ENCODE results near the gene CCDC138. TPM values are rescaled to one million over a fixed set of nuclear protein-coding genes. Genes with fewer than 3 reads are reported as not detected.

The CCDC138 gene
- total RNA-seq, 1 experiment from 2014 or later = 10.6 TPM

- ChIA-PET POLR2A (ENCODE audit: unreplicated experiment) (no interaction called here), CTCF (no interaction called here)
- no peak overlapping the region for H3K4me2 ChIP-seq (ENCODE audit: low read length)
- no peak overlapping the region for H3K4me3 ChIP-seq (ENCODE audit: low read length)
- no peaks in the 10 kb centered on the region for H3K9me2 ChIP-seq (replicated peaks; ENCODE audit: low read length)
- H4K20me1 ChIP-seq (ENCODE audit: low read length) = no peaks in the 10 kb centered on the region
- peaks cover 25% of the 10 kb centered on the region for H3K79me2 ChIP-seq (ENCODE audit: low read length)
- no peak for DNase-seq
- H3K9me3 ChIP-seq (ENCODE audit: low read length) = no peaks in the 10 kb centered on the region
- no TSS peak for BruUV-seq (replicated peaks)
- H3K4me1 ChIP-seq (ENCODE audit: insufficient read depth, low read length) = no peaks in the 10 kb centered on the region
- H2AFZ ChIP-seq (ENCODE audit: low read length) = no peak overlapping the region
- intact Hi-C loops (cut with micrococcal nuclease) = no loop called here
- no peak for TF ChIP-seq EZH2 (IDR thresholded peaks at IDR 0.05; ENCODE audit: low read length, unreplicated experiment)
- TF ChIP-seq CTCF (conservative IDR thresholded peaks at IDR 0.05; ENCODE audit: low read depth, low read length) = no peak
- TF ChIP-seq EZH2phosphoT487 (IDR thresholded peaks at IDR 0.05; ENCODE audit: borderline replicate concordance, low read length) = no peak
- ATAC-seq = no peak
- H3F3A ChIP-seq (ENCODE audit: low read length, unreplicated experiment) = no peaks in the 10 kb centered on the region
- no peak overlapping the region for H3K27ac ChIP-seq (ENCODE audit: low read length)
- no peak overlapping the region for H3K9ac ChIP-seq (ENCODE audit: low read length)
- peaks cover 44% of the 10 kb centered on the region for H3K36me3 ChIP-seq (ENCODE audit: low read depth, low read length)
- H3K27me3 ChIP-seq (ENCODE audit: low read length) = no peaks in the 10 kb centered on the region
Measured at GRCh38 chr2:108810993-108811957, 24.7 kb downstream of the CCDC138 start.

- no peak overlapping the region for H3K4me2 ChIP-seq (ENCODE audit: low read length)
- H3K9me3 ChIP-seq (ENCODE audit: low read length) = no peaks in the 10 kb centered on the region
- no peak for ATAC-seq
- no peak overlapping the region for H3K27ac ChIP-seq (ENCODE audit: low read length)
- no peak for DNase-seq
- H3K36me3 ChIP-seq (ENCODE audit: low read depth, low read length) = peaks cover 48% of the 10 kb centered on the region
- no peaks in the 10 kb centered on the region for H3K27me3 ChIP-seq (ENCODE audit: low read length)
- TF ChIP-seq CTCF (conservative IDR thresholded peaks at IDR 0.05; ENCODE audit: low read depth, low read length) (no peak), EZH2 (IDR thresholded peaks at IDR 0.05; ENCODE audit: low read length, unreplicated experiment) (no peak), EZH2phosphoT487 (IDR thresholded peaks at IDR 0.05; ENCODE audit: borderline replicate concordance, low read length) (no peak)
- H3K4me1 ChIP-seq (ENCODE audit: insufficient read depth, low read length) = no peaks in the 10 kb centered on the region
- peaks cover 21% of the 10 kb centered on the region for H3K79me2 ChIP-seq (ENCODE audit: low read length)
- H3K9me2 ChIP-seq (replicated peaks; ENCODE audit: low read length) = no peaks in the 10 kb centered on the region
- intact Hi-C loops (cut with micrococcal nuclease) = no loop called here
- H3F3A ChIP-seq (ENCODE audit: low read length, unreplicated experiment) = no peaks in the 10 kb centered on the region
- CTCF ChIA-PET = no interaction called here
- BruUV-seq (replicated peaks) = no TSS peak
- no peaks in the 10 kb centered on the region for H4K20me1 ChIP-seq (ENCODE audit: low read length)
- H3K4me3 ChIP-seq (ENCODE audit: low read length) = no peak overlapping the region
- no peak overlapping the region for H3K9ac ChIP-seq (ENCODE audit: low read length)
- H2AFZ ChIP-seq (ENCODE audit: low read length) = no peak overlapping the region
- POLR2A ChIA-PET (ENCODE audit: unreplicated experiment) = no interaction called here
Measured at GRCh38 chr2:108813732-108814131, 27.2 kb downstream of the CCDC138 start.

- H3K4me2 ChIP-seq (ENCODE audit: low read length) = no peak overlapping the region
- no peak overlapping the region for H2AFZ ChIP-seq (ENCODE audit: low read length)
- H3K27ac ChIP-seq (ENCODE audit: low read length) = no peak overlapping the region
- H3K9me3 ChIP-seq (ENCODE audit: low read length) = no peaks in the 10 kb centered on the region
- H3K27me3 ChIP-seq (ENCODE audit: low read length) = no peaks in the 10 kb centered on the region
- no peaks in the 10 kb centered on the region for H3K79me2 ChIP-seq (ENCODE audit: low read length)
- intact Hi-C loops (cut with micrococcal nuclease) = no loop called here
- H3F3A ChIP-seq (ENCODE audit: low read length, unreplicated experiment) = no peaks in the 10 kb centered on the region
- no peaks in the 10 kb centered on the region for H3K9me2 ChIP-seq (replicated peaks; ENCODE audit: low read length)
- no peak overlapping the region for H3K4me3 ChIP-seq (ENCODE audit: low read length)
- BruUV-seq (replicated peaks) = no TSS peak
- H4K20me1 ChIP-seq (ENCODE audit: low read length) = no peaks in the 10 kb centered on the region
- POLR2A ChIA-PET (ENCODE audit: unreplicated experiment) = no interaction called here
- no peak overlapping the region for H3K9ac ChIP-seq (ENCODE audit: low read length)
- CTCF ChIA-PET = no interaction called here
- ATAC-seq (no peak), DNase-seq (no peak)
- H3K36me3 ChIP-seq (ENCODE audit: low read depth, low read length) = peaks cover 45% of the 10 kb centered on the region
- H3K4me1 ChIP-seq (ENCODE audit: insufficient read depth, low read length) = no peaks in the 10 kb centered on the region
- TF ChIP-seq EZH2 (IDR thresholded peaks at IDR 0.05; ENCODE audit: low read length, unreplicated experiment) = no peak
- TF ChIP-seq CTCF (conservative IDR thresholded peaks at IDR 0.05; ENCODE audit: low read depth, low read length) = no peak
- TF ChIP-seq EZH2phosphoT487 (IDR thresholded peaks at IDR 0.05; ENCODE audit: borderline replicate concordance, low read length) = no peak
Measured at GRCh38 chr2:108820482-108820881, 33.9 kb downstream of the CCDC138 start.
